ENCODE measurements around the gene SAYSD1. TPM values are rescaled to one million over a fixed set of nuclear protein-coding genes. Genes with fewer than 3 reads are reported as not detected.

Gene SAYSD1
- total and polyA plus RNA-seq, 9 of the 15 experiments (the other 6 are each of a cell fraction or from before 2014, with no cell fraction given): 3.5 to 19.1 (median 12.4) TPM

GRCh38 chr6:39100358-39100757 is 14.6 kb downstream of the SAYSD1 start:
- POLR2A ChIA-PET: interaction anchor here (0.8 to 3.3 kb wide), 3 partner anchors 12 to 104 kb away, joined by 3 to 18 read pairs (median 7); no protein-coding TSS in a partner anchor
- no TSS peak for BruUV-seq (replicated peaks)
- H3K9ac ChIP-seq (ENCODE audit: insufficient read depth in 1 of 2, low read depth in 2 of 2, low read length in 2 of 2): no peak overlapping the region

DNA sequence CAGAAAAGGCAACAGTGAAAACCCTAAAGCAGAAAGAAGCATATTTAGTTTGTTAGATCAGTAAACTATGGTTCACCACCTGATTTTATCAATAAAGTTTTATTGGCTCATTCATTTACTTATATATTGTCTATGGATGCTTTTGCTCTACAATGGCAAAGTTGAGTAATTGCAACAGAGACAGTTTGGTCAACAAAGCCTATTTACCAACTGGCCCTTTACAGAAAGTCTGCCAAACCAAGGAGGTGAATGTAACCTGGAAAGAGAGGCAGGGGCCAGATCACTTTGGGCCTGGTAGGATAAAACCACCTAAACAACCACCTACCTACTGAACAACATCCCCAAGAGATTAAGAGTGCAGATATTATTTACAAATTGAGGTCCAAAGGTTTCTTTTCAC is 19.4 kb downstream of the SAYSD1 start:
- TF ChIP-seq ZNF282 (CRISPR knock-in tag; IDR thresholded peaks at IDR 0.05) (no peak), SOX6 (IDR thresholded peaks at IDR 0.05) (no peak), ZBTB40 (IDR thresholded peaks at IDR 0.05) (peak; percentile 67; the same call in 1 of the 2 replicates), ZBTB40 (CRISPR knock-in tag; IDR thresholded peaks at IDR 0.05) (no peak)
- in situ Hi-C loops (cut with MboI) (no loop called here), intact Hi-C loops (cut with micrococcal nuclease) (no loop called here)
- H3K4me3 ChIP-seq: no peak overlapping the region
- H3K4me1 ChIP-seq (replicated peaks in 1 of 2; ENCODE audit: control insufficient read depth in 2 of 2, insufficient read depth in 2 of 2, low read length in 2 of 2): no peaks in the 10 kb centered on the region
- ChIA-PET CTCF (ENCODE audit: low intra/inter-chr PET ratio) (no interaction called here), POLR2A (no interaction called here)
- H4K20me1 ChIP-seq (replicated peaks; ENCODE audit: control insufficient read depth, insufficient read depth, low read length): 0 out of 2 replicates have a peak, but pooled peaks cover 3% of the 10 kb centered on the region
- no peak for FAIRE-seq
- H3K79me2 ChIP-seq (ENCODE audit: control insufficient read depth, insufficient read depth, low read length): no peaks in the 10 kb centered on the region
- BruUV-seq (replicated peaks): no TSS peak
- no peak for DNase-seq (ENCODE audit: extremely low read depth in 1 of 4, low spot score in 3 of 4)
- no peak for ATAC-seq
- H2AFZ ChIP-seq (ENCODE audit: low read depth, low read length): no peak overlapping the region
- no peaks in the 10 kb centered on the region for H3K9me1 ChIP-seq (ENCODE audit: control insufficient read depth, insufficient read depth, low read length)
- no peaks in the 10 kb centered on the region for H3K9me3 ChIP-seq (replicated peaks; ENCODE audit: control insufficient read depth, insufficient read depth, low read depth, low read length)
- H3K27ac ChIP-seq (ENCODE audit: extremely low read depth, low read depth, low read length): no peak overlapping the region
- H3K36me3 ChIP-seq (ENCODE audit: control insufficient read depth, insufficient read depth, low read length): no peaks in the 10 kb centered on the region
- no peak overlapping the region for H3K9ac ChIP-seq (ENCODE audit: insufficient read depth in 1 of 2, low read depth in 2 of 2, low read length in 2 of 2)
- no peak overlapping the region for H3K4me2 ChIP-seq (ENCODE audit: insufficient read depth, low read length)
- peaks cover 9 to 20% of the 10 kb centered on the region in 2 experiments; a peak in 3 of 5 replicates for H3K27me3 ChIP-seq (ENCODE audit: control insufficient read depth in 2 of 2, insufficient read depth in 2 of 2, low read length in 2 of 2)

More at GRCh38 chr6:39100358-39100757, 14.6 kb downstream of the SAYSD1 start:
- peaks cover 4% of the 10 kb centered on the region; the same call in 1 of the 3 replicates for H3K36me3 ChIP-seq (ENCODE audit: control insufficient read depth, insufficient read depth, low read length)
- FAIRE-seq (no peak), ATAC-seq (peak; percentile 50), DNase-seq (ENCODE audit: extremely low read depth in 1 of 4, low spot score in 3 of 4) (no peak)
- intact Hi-C loops (cut with micrococcal nuclease) (loop anchor here (5.0 kb wide), 1 partner anchor 228 kb away; no protein-coding TSS in a partner anchor), in situ Hi-C loops (cut with MboI) (no loop called here)
- H4K20me1 ChIP-seq (replicated peaks; ENCODE audit: control insufficient read depth, insufficient read depth, low read length): 0 out of 2 replicates have a peak, but pooled peaks cover 3% of the 10 kb centered on the region
- no peak for TF ChIP-seq BCL6 (CRISPR knock-in tag; IDR thresholded peaks at IDR 0.05)
- 0 out of 2 replicates have a peak, but pooled peaks have one; percentile 9 for TF ChIP-seq CTBP1 (IDR thresholded peaks at IDR 0.05; ENCODE audit: borderline replicate concordance)
- TF ChIP-seq SMAD1 (IDR thresholded peaks at IDR 0.05; ENCODE audit: low read depth, low read length, partially characterized antibody): no peak
- 2% methylated on average over 3 of the region's 3 CpGs for WGBS (ENCODE audit: insufficient coverage, low coverage, missing lambda C conversion rate)
- CTCF ChIA-PET (ENCODE audit: low intra/inter-chr PET ratio): interaction anchor here (1.3 to 2.4 kb wide), 2 partner anchors 127 to 228 kb away, joined by 6 to 8 read pairs; no protein-coding TSS in a partner anchor
- peaks cover 5 to 10% of the 10 kb centered on the region in 2 experiments; a peak in 2 of 5 replicates for H3K27me3 ChIP-seq (ENCODE audit: control insufficient read depth in 2 of 2, insufficient read depth in 2 of 2, low read length in 2 of 2)
- H3K9me3 ChIP-seq (replicated peaks; ENCODE audit: control insufficient read depth, insufficient read depth, low read depth, low read length): no peaks in the 10 kb centered on the region
- H3K79me2 ChIP-seq (ENCODE audit: control insufficient read depth, insufficient read depth, low read length): no peaks in the 10 kb centered on the region
- no peak overlapping the region for H3K27ac ChIP-seq (ENCODE audit: extremely low read depth, low read depth, low read length)
- H3K4me3 ChIP-seq: no peak overlapping the region
- no peak overlapping the region for H3K4me2 ChIP-seq (ENCODE audit: insufficient read depth, low read length)
- H3K4me1 ChIP-seq (replicated peaks in 1 of 2; ENCODE audit: control insufficient read depth in 2 of 2, insufficient read depth in 2 of 2, low read length in 2 of 2): no peaks in the 10 kb centered on the region
- H2AFZ ChIP-seq (ENCODE audit: low read depth, low read length): no peak overlapping the region
- no peaks in the 10 kb centered on the region for H3K9me1 ChIP-seq (ENCODE audit: control insufficient read depth, insufficient read depth, low read length)
